IPS DF 4.7 (cell line): ENCODE data around the gene SBK2.

Source experiments
- DNase-seq: peaks from one replicate; pipeline ENCODE4 v3.0.0-alpha.2; 2013; ENCODE audit warnings: low spot score; ENCODE audit errors: extremely low read depth

Gene SBK2

GRCh38 chr19:55554741-55555152 is 17.8 kb upstream of the SBK2 start:
- DNase-seq = no peak

- DNase-seq = no peak
Observed at GRCh38 chr19:55554302-55554701, 17.4 kb upstream of the SBK2 start.

DNA sequence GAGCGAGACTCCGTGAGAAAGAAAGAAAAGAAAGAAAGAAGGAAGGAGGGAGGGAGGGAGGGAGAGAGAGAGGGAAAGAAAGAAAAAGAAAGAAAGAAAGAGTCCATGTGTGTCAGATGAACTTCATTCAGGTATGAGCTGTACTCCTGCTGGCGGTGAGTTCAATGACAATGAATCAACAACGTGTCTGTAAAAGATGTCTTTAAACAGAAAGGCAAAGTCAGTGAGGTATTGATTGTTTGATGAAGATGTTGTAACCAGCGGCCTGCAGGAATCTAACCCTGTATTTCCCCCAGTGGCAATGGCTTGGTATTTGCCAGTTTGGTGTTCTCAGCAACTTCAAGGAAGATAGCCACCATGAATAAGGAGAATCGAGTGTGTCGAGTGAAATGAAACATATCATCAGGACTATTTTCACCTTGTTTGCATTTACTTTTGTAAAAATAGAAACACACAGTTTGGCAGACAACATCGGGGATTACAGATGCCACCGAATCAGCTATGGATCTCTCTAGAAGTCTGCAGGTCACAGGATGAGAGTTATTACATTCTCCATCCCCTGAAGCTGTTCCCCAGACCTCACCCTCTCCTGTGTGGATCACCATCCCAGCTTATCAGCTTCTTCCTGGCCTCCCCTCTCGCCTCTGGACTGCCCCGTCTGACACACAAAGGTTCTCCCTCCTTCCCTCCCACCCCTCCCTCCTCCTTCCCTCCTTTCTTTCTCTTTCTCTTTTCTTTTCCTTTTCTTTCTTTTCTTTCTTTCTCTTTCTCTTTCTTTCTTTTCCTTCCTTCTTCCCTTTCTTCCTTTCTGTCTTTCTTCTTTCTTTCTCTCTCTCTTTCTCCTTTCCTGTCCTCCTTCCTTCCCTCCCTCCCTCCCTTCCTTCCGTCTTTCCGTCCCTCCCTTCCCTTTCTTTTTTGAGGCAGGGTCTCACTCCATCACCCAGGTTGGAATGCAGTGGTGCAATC is 16.6 kb upstream of the SBK2 start:
- DNase-seq = no peak

GRCh38 chr19:55552620-55553019 is 15.7 kb upstream of the SBK2 start:
- DNase-seq = no peak

DNA sequence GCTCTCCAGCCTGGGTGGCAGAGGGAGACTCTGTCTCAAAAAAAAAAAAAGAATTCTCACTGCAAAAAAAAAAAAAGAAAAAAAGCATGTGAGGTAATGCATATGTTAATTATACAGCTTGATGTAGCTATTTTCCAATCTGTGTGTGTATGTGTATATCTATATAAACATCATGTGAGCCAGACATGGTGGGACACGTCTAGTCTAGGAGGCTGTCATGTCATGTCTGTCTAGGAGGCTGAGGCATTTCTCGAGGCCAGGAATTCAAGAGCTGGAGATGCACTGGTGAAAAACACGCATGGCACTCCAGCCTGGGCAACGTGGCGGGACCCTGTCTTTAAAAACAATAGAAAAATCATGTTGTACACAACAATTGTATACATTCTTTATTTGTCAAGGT is 15.3 kb upstream of the SBK2 start:
- DNase-seq = no peak

GRCh38 chr19:55550321-55550650 is 13.4 kb upstream of the SBK2 start:
- DNase-seq = no peak

GRCh38 chr19:55549500-55550320 is 12.8 kb upstream of the SBK2 start:
- no peak for DNase-seq

GRCh38 chr19:55546822-55547614 is 10.1 kb upstream of the SBK2 start:
- DNase-seq = no peak

- no peak for DNase-seq
Observed at GRCh38 chr19:55546011-55546410, 9.1 kb upstream of the SBK2 start.

- no peak for DNase-seq
Observed at GRCh38 chr19:55545443-55545842, 8.5 kb upstream of the SBK2 start, which contains the start of gene SBK3. TSS of gene SBK3 (minus strand) at chr19:55545543. CDS start at chr19:55545543, 0 bp downstream.

DNA sequence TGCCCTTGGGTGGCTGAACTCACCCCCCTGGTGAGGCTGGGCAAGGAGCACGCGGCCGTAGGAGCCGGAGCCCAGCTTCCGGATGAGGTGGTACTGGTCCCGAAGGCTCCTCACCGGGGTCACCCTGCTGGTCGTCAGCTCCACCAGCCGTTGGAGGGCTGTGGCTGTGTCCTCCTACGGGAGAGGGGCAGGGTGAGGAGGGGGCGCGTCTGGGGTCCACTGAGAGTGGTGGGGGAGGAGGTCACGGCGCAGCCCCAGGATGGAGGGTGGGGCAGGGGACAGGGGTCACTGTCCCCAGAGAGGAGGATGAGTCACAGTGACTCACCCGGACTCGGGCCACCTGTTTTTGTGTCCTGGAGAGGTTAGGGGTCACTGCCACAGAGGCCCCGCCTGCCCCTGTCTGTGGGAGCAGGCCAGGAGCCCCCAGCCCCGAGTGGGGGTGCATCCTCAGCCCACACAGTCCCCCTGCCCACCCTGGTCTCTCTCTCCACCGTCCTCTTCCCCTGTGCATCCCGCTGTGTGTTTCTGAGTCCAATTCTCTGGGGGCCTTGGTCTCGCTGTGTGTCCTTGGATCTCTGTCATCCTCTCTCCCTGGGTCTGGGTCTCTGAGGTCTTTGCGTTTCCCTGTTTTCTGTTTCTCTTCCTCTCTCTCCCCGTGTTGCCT is 8.0 kb upstream of the SBK2 start:
- no peak for DNase-seq

DNA sequence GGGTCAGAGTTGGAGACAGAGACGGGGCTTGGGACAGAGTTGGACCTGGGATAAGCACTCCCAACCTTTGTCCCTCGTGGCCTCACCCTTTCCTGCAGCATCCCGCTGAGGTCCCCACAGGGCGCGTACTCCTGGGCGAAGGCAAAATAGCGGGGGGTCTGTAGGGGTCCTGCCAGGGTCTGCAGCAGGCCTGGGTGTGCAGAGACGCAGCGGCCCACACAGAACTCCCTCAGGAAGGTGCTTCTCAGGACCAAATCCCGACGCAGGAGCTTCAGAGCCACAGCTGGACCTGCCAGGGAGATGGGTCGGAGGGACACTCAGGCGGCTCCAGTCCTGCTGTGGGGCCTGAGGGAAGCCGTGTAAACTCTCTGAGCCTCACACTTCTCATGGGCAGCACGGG is 7.1 kb upstream of the SBK2 start:
- no peak for DNase-seq

GRCh38 chr19:55543567-55543966 is 6.6 kb upstream of the SBK2 start:
- DNase-seq = no peak

DNA sequence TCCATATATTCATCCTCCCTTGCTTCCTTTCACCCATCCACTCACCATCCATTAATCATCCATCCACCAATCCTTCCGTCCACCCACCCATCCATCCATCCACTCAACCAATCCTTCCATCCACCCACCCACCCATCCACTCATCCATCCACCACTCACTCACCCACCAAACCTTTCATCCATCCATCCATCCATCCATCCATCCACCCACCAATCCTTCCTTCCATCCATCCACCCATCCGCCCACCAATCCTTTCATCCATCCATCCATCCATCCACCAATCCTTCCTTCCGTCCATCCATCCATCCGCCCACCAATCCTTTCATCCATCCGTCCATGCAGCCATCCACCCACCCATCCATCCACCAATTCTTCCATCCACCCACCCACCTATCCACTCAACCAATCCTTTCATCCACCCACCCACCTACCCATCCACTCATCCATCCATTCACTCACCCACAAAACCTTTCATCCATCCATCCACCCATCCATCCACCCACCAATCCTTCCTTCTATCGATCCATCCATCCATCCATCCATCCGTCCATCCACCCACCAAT is 5.4 kb upstream of the SBK2 start:
- no peak for DNase-seq

- no peak for DNase-seq
Observed at GRCh38 chr19:55541091-55541490, 4.2 kb upstream of the SBK2 start.

GRCh38 chr19:55540619-55541018 is 3.7 kb upstream of the SBK2 start:
- no peak for DNase-seq

DNA sequence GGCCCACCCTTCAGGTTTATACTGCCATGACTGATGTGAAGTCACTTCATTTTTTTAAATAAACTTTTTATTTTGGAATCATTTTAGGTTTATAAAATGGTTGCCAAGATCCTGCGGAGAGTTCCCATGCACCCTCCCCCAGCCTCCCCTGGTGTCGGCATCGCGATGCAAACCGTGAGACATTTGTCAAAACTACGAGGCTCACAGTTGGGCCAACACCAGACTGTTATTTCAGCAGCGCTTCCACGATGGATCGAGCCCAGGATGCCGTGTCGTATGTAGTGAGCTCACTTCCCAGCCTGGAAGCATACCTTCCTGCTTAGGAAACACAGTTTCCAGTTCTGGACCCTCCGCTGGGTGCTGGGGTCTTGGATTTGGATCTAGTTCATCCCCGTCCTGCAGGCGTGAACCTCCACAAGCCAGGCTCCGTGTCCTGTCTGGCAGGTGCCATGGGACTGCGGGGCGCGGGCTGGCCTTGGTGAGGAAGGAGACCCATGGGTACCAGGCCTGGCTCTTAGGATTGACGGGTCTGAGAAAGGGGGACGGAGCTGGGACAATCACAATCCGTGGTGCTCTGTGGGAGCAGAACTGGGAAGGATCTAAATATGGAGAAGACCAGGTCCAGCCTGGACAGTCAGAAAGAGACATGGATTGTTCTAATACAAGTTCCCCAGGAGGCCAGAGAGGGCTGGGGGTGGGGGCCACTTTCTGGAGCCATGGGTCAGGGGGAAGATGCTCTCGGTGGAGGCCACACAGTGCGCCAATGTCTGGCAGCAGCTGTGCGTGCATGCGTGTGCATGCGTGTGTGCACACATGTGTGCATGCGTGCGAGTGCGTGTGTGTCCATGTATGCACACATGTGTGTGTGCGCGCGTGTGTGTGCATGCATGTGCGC is 2.4 kb upstream of the SBK2 start:
- no peak for DNase-seq

DNA sequence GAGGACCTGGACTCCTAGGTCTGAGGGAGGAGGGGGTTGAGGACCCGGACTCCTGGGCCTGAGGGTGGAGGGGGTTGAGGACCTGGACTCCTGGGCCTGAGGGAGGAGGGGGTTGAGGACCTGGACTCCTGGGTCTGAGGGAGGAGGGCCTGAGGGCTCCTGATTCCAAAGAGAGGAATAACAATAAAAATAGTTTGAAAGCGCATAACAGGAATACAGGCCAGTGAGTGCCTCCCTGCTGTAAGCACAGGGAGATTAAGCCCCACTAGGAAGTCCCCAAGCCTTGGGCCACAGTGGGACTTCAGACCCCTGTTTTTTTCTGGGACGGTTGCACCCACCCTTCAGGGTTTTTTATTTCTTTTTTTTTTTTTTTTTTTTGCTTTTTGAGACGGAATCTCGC is 1.2 kb upstream of the SBK2 start:
- no peak for DNase-seq

GRCh38 chr19:55537741-55538111 is 793 bp upstream of the SBK2 start:
- DNase-seq = no peak

GRCh38 chr19:55536366-55536765 is 567 bp downstream of the SBK2 start:
- DNase-seq = no peak
